H9 (cell line): ENCODE measurements around the gene OSBP2. TPM values are rescaled to one million over a fixed set of nuclear protein-coding genes. Genes with fewer than 3 reads are reported as not detected.

Experiments used
- DNase-seq: peaks from one replicate; pipeline ENCODE4 v3.0.0-alpha.2; 2017
- H2AFZ ChIP-seq: one replicate; pipeline ENCODE4 v1.6.1; 2013; ENCODE audit warnings: mild to moderate bottlenecking, low read length, control low read depth, moderate library complexity
- H2AK5ac ChIP-seq: 2 replicates; pipeline ENCODE4 v1.6.1; 2013; ENCODE audit warnings: low read length, control low read depth, mixed read lengths; ENCODE audit not compliant: insufficient read length
- H2BK120ac ChIP-seq: one replicate; pipeline ENCODE4 v1.6.1; 2013; ENCODE audit warnings: low read depth, mild to moderate bottlenecking, low read length, control low read depth, inconsistent platforms; ENCODE audit not compliant: poor library complexity, severe bottlenecking
- H2BK12ac ChIP-seq: 2 replicates; pipeline ENCODE4 v1.6.1; 2013; ENCODE audit warnings: low read length, control low read depth, mixed read lengths, low read depth; ENCODE audit not compliant: insufficient read length
- H2BK15ac ChIP-seq: 2 replicates; pipeline ENCODE4 v1.6.1; 2013; ENCODE audit warnings: low read depth, low read length, control low read depth
- H2BK20ac ChIP-seq: one replicate; pipeline ENCODE4 v1.6.1; 2013; ENCODE audit warnings: low read depth, mild to moderate bottlenecking, low read length, control low read depth, inconsistent platforms; ENCODE audit not compliant: poor library complexity, severe bottlenecking
- H2BK5ac ChIP-seq: 2 replicates; pipeline ENCODE4 v1.6.1; 2013; ENCODE audit warnings: low read length, control low read depth, mixed read lengths; ENCODE audit not compliant: insufficient read length
- H3K14ac ChIP-seq: 2 replicates; pipeline ENCODE4 v1.6.1; 2013; ENCODE audit warnings: low read length, control low read depth; ENCODE audit not compliant: insufficient read depth
- H3K18ac ChIP-seq: 2 replicates; pipeline ENCODE4 v1.6.1; 2013; ENCODE audit warnings: low read depth, mild to moderate bottlenecking, mixed read lengths, low read length, control low read depth; ENCODE audit not compliant: insufficient read length
- H3K23ac ChIP-seq: 2 replicates; pipeline ENCODE4 v1.6.1; 2013; ENCODE audit warnings: low read length, control low read depth, mixed read lengths, low read depth; ENCODE audit not compliant: insufficient read length
- H3K23me2 ChIP-seq: 2 replicates; pipeline ENCODE4 v1.6.1; 2013; ENCODE audit warnings: low read depth, mild to moderate bottlenecking, mixed read lengths, low read length, control low read depth; ENCODE audit not compliant: insufficient read length, poor library complexity, severe bottlenecking
- H3K27ac ChIP-seq: 2 replicates; pipeline ENCODE4 v1.5.1; 2013; ENCODE audit warnings: low read length, control low read depth, mixed read lengths, low read depth; ENCODE audit not compliant: insufficient read length
- H3K27me3 ChIP-seq: 2 replicates; pipeline ENCODE4 v1.6.1; 2013; ENCODE audit warnings: low read length, control low read depth, inconsistent platforms; ENCODE audit not compliant: insufficient read depth
- H3K4ac ChIP-seq: 2 replicates; pipeline ENCODE4 v1.6.1; 2013; ENCODE audit warnings: low read depth, mild to moderate bottlenecking, control low read depth, inconsistent platforms, low read length, moderate library complexity
- H3K4me1 ChIP-seq: 2 replicates; pipeline ENCODE4 v1.6.1; 2013; ENCODE audit warnings: low read length, control low read depth, inconsistent platforms; ENCODE audit not compliant: insufficient read depth
- H3K4me2 ChIP-seq: 2 replicates; pipeline ENCODE4 v1.6.1; 2013; ENCODE audit warnings: low read length, control low read depth, mixed read lengths; ENCODE audit not compliant: insufficient read length, insufficient read depth
- H3K56ac ChIP-seq: 2 replicates; pipeline ENCODE4 v1.6.1; 2013; ENCODE audit warnings: low read depth, mild to moderate bottlenecking, mixed read lengths, low read length, control low read depth; ENCODE audit not compliant: insufficient read length
- H3K79me1 ChIP-seq: 2 replicates; pipeline ENCODE4 v1.6.1; 2013; ENCODE audit warnings: low read depth, mild to moderate bottlenecking, moderate library complexity, low read length, control low read depth, inconsistent platforms; ENCODE audit not compliant: insufficient read depth, poor library complexity, severe bottlenecking
- H3K79me2 ChIP-seq: 2 replicates; pipeline ENCODE4 v1.6.1; 2013; ENCODE audit warnings: low read length, control low read depth, inconsistent platforms; ENCODE audit not compliant: insufficient read depth
- H3K9ac ChIP-seq: 2 replicates; pipeline ENCODE4 v1.6.1; 2013; ENCODE audit warnings: low read length, control low read depth, mixed read lengths; ENCODE audit not compliant: insufficient read length; ENCODE audit errors: extremely low read depth
- H3K9me3 ChIP-seq: one replicate; pipeline ENCODE4 v1.6.1; 2013; ENCODE audit warnings: low read depth, low read length, inconsistent platforms; ENCODE audit not compliant: control insufficient read depth
- H3T11ph ChIP-seq: one replicate; pipeline ENCODE4 v1.6.1; 2013; ENCODE audit warnings: mild to moderate bottlenecking, low read length, control low read depth, inconsistent platforms
- H4K20me1 ChIP-seq: one replicate; pipeline ENCODE4 v1.6.1; 2013; ENCODE audit not compliant: control insufficient read depth, insufficient read length, insufficient read depth
- H4K5ac ChIP-seq: 2 replicates; pipeline ENCODE4 v1.6.1; 2013; ENCODE audit warnings: low read depth, mild to moderate bottlenecking, mixed read lengths, low read length, control low read depth; ENCODE audit not compliant: insufficient read length
- H4K8ac ChIP-seq: replicated peaks from 2 replicates; pipeline ENCODE4 v1.6.1; 2013; ENCODE audit warnings: low read length, control low read depth, mixed read lengths, low read depth; ENCODE audit not compliant: insufficient read length
- H4K91ac ChIP-seq: 2 replicates; pipeline ENCODE4 v1.6.1; 2013; ENCODE audit warnings: low read depth, mild to moderate bottlenecking, moderate library complexity, mixed read lengths, low read length, control low read depth; ENCODE audit not compliant: insufficient read length
- H3K27ac Mint-ChIP-seq, 3 experiments: 2 replicates in 2 of 3; 3 replicates in 1 of 3; pipeline ENCODE4 v1.8.0; 2020 to 2021; ENCODE audit warnings: mixed read lengths in 3 of 3, mild to moderate bottlenecking in 1 of 3, moderate library complexity in 1 of 3
- H3K27me3 Mint-ChIP-seq: 2 replicates; pipeline ENCODE4 v1.8.0; 2021; ENCODE audit warnings: low read depth, mild to moderate bottlenecking, moderate library complexity, mixed read lengths
- H3K36me3 Mint-ChIP-seq, 3 experiments: 2 replicates in 2 of 3; 3 replicates in 1 of 3; pipeline ENCODE4 v1.8.0; 2020 to 2021; ENCODE audit warnings: low read depth in 3 of 3, mixed read lengths in 3 of 3; ENCODE audit not compliant: insufficient read depth in 1 of 3
- H3K4me1 Mint-ChIP-seq, 2 experiments: 2 replicates each; pipeline ENCODE4 v1.8.0; 2020; ENCODE audit warnings: mixed read lengths in 2 of 2
- H3K4me3 Mint-ChIP-seq, 2 experiments: 2 replicates in 1 of 2; 3 replicates in 1 of 2; pipeline ENCODE4 v1.8.0; 2020 to 2021; ENCODE audit warnings: mild to moderate bottlenecking in 2 of 2, mixed read lengths in 2 of 2, moderate library complexity in 1 of 2
- H3K9me3 Mint-ChIP-seq, 2 experiments: 2 replicates in 1 of 2; 3 replicates in 1 of 2; pipeline ENCODE4 v1.8.0; 2020; ENCODE audit warnings: mild to moderate bottlenecking in 2 of 2, mixed read lengths in 2 of 2, moderate library complexity in 1 of 2
- WGBS: extraction: QIAGEN DNeasy Blood & Tissue Kit; methylation state at CpG from one replicate; pipeline ENCODE4 v1.1.7; 2013; ENCODE audit warnings: missing lambda C conversion rate, low lambda C conversion rate, mixed read lengths; ENCODE audit not compliant: insufficient read length; ENCODE audit errors: extremely low coverage; 5-methylcytosine and 5-hydroxymethylcytosine counted together
- total RNA-seq: library from RNA; stranded (reverse); gene quantifications from 2 replicates; pipeline ENCODE4 v1.2.1, GENCODE V29; 2021
- TF ChIP-seq, protein P1 (sequence below): fragments of 200-600 bp; sonication (generic); conservative IDR thresholded peaks from 3 replicates; pipeline ENCODE4 v1.8.0; 2021; ENCODE audit warnings: antibody characterized with exemption, mild to moderate bottlenecking

OSBP2 gene
- total RNA-seq, 1 experiment from 2014 or later, result 3.4 TPM

DNA sequence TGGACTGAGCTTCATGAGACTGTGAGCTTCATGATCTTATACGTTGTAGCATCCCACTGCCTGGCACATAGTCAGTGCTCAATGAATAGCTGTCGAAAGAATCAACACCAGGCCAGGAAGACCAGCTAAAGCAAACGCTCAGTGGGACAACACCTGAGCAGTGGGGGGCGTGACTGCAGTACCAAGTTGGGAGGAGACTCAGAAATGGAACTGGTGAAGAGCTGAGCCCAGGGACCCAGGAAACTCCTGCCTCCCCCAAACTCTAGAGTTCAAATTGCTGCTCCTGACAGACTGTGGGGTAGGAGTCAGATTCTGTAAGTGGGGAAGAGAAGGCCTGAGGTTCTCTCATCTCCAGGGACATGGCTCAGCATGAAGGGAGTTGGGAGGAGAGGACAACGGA lies 214.6 kb downstream of the OSBP2 start:
- no peak overlapping the region for H2BK12ac ChIP-seq
- H3K14ac ChIP-seq, result no peak overlapping the region
- no peaks in the 10 kb centered on the region for H4K20me1 ChIP-seq
- no peak overlapping the region for H4K91ac ChIP-seq
- H4K8ac ChIP-seq, result no peak overlapping the region
- H3K18ac ChIP-seq, result no peak overlapping the region
- no peak overlapping the region for H3T11ph ChIP-seq
- peaks cover 5 to 12% (median 6%) of the 10 kb centered on the region in 3 experiments; a peak in 6 of 7 replicates for H3K36me3 Mint-ChIP-seq
- no peak overlapping the region for H2AFZ ChIP-seq
- no peak overlapping the region for H3K27ac ChIP-seq
- no peaks in the 10 kb centered on the region for H3K27me3 ChIP-seq
- no peak overlapping the region for H2BK20ac ChIP-seq
- DNase-seq, result no peak
- no peaks in the 10 kb centered on the region for H3K79me1 ChIP-seq
- no peak overlapping the region for H2BK15ac ChIP-seq
- no peaks in the 10 kb centered on the region for H3K4me1 Mint-ChIP-seq
- no peak overlapping the region for H3K4ac ChIP-seq
- H3K56ac ChIP-seq, result no peak overlapping the region
- H2AK5ac ChIP-seq, result no peak overlapping the region
- no peak overlapping the region for H3K4me3 Mint-ChIP-seq
- no peaks in the 10 kb centered on the region; a peak in 1 of 5 replicates for H3K9me3 Mint-ChIP-seq
- H3K4me1 ChIP-seq, result no peaks in the 10 kb centered on the region
- H3K27ac Mint-ChIP-seq, result no peak overlapping the region
- no peaks in the 10 kb centered on the region for H3K9me3 ChIP-seq
- H3K27me3 Mint-ChIP-seq, result no peaks in the 10 kb centered on the region
- no peak overlapping the region for H3K23ac ChIP-seq
- no peaks in the 10 kb centered on the region for H3K23me2 ChIP-seq
- no CpG with 5 or more reads among the region's 5 CpGs for WGBS
- H4K5ac ChIP-seq, result no peak overlapping the region
- no peaks in the 10 kb centered on the region for H3K79me2 ChIP-seq
- H2BK120ac ChIP-seq, result no peak overlapping the region
- H3K9ac ChIP-seq, result no peak overlapping the region
- no peak overlapping the region for H2BK5ac ChIP-seq
- H3K4me2 ChIP-seq, result no peak overlapping the region
- TF ChIP-seq, protein P1, sequence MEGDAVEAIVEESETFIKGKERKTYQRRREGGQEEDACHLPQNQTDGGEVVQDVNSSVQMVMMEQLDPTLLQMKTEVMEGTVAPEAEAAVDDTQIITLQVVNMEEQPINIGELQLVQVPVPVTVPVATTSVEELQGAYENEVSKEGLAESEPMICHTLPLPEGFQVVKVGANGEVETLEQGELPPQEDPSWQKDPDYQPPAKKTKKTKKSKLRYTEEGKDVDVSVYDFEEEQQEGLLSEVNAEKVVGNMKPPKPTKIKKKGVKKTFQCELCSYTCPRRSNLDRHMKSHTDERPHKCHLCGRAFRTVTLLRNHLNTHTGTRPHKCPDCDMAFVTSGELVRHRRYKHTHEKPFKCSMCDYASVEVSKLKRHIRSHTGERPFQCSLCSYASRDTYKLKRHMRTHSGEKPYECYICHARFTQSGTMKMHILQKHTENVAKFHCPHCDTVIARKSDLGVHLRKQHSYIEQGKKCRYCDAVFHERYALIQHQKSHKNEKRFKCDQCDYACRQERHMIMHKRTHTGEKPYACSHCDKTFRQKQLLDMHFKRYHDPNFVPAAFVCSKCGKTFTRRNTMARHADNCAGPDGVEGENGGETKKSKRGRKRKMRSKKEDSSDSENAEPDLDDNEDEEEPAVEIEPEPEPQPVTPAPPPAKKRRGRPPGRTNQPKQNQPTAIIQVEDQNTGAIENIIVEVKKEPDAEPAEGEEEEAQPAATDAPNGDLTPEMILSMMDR, result no peak
